Epithelial cell of esophagus (primary cell): ENCODE data around the gene NIN.
A peak's percentile ranks its signal among the peaks of the same experiment; 100 is the strongest.
"Not testable (repeated sequence)": the region's sequence is repeated elsewhere in the genome, so short reads cannot be mapped to it uniquely, and the experiment has no call there.

Experiments
- DNase-seq: peaks from one replicate; pipeline ENCODE4 v3.0.0; 2010; ENCODE audit warnings: low read depth
- H3K4me3 ChIP-seq: 2 replicates; pipeline ENCODE4 v1.5.1; 2011; ENCODE audit warnings: mild to moderate bottlenecking, low read length, control low read depth
- TF ChIP-seq, protein P1 (sequence below): IDR thresholded peaks from 2 replicates; pipeline ENCODE4 v1.5.1; 2011; ENCODE audit warnings: low read depth, mild to moderate bottlenecking, low read length, control low read depth, inconsistent platforms; ENCODE audit not compliant: insufficient read depth; ENCODE audit errors: missing control alignments

Gene NIN

GRCh38 chr14:50820786-50821509 is 10.0 kb downstream of the NIN start:
- H3K4me3 ChIP-seq = no peak overlapping the region
- TF ChIP-seq, protein P1, sequence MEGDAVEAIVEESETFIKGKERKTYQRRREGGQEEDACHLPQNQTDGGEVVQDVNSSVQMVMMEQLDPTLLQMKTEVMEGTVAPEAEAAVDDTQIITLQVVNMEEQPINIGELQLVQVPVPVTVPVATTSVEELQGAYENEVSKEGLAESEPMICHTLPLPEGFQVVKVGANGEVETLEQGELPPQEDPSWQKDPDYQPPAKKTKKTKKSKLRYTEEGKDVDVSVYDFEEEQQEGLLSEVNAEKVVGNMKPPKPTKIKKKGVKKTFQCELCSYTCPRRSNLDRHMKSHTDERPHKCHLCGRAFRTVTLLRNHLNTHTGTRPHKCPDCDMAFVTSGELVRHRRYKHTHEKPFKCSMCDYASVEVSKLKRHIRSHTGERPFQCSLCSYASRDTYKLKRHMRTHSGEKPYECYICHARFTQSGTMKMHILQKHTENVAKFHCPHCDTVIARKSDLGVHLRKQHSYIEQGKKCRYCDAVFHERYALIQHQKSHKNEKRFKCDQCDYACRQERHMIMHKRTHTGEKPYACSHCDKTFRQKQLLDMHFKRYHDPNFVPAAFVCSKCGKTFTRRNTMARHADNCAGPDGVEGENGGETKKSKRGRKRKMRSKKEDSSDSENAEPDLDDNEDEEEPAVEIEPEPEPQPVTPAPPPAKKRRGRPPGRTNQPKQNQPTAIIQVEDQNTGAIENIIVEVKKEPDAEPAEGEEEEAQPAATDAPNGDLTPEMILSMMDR = no peak
- peak; percentile 49 for DNase-seq

DNA sequence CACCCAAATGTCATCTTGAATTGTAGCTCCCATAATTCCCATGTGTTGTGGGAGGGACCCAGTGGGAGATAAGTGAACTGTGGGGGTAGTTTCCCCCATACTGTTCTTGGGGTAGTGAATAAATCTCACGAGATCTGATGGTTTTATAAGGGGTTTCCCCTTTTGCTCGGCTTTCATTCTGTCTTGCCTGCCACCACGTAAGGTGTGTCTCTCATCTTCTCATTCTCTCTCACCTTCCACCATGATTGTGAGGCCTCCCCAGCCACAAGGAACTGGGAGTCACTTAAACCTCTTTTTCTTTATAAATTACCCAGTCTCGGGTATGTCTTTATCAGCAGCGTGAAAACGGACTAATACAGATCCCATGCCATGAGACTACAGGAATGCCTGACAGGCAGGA is 11.7 kb downstream of the NIN start:
- DNase-seq = not testable (repeated sequence)

GRCh38 chr14:50816395-50817047 is 14.4 kb downstream of the NIN start:
- no peak overlapping the region for H3K4me3 ChIP-seq
- DNase-seq = no peak
- TF ChIP-seq, protein P1 = no peak

More for the DNA sequence above, 11.7 kb downstream of the NIN start:
- H3K4me3 ChIP-seq = not testable (repeated sequence)

GRCh38 chr14:50815526-50815925 is 15.4 kb downstream of the NIN start:
- DNase-seq, H3K4me3 ChIP-seq: not testable (repeated sequence)

GRCh38 chr14:50815058-50815457 is 15.9 kb downstream of the NIN start:
- DNase-seq, H3K4me3 ChIP-seq: not testable (repeated sequence)

DNA sequence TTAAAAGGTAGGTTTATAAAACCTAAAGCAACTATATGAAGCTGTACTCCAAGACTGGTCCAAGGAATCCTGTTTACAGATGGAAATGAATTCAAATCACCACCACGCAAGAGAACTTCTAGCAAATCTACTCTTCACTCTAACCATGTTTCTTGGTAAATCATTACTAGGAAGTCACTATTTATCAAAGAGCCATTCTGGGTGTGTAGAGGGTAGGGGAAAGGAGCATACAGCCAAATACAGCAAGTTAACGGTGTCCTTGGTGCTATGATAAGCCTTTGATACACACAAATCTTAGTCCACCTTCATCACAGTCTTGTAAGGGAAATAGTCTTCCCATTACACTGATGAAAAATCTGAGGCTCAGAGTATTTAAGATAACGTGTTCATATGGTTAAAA is 16.8 kb downstream of the NIN start:
- no peak overlapping the region for H3K4me3 ChIP-seq
- DNase-seq = no peak
- TF ChIP-seq, protein P1 = no peak

DNA sequence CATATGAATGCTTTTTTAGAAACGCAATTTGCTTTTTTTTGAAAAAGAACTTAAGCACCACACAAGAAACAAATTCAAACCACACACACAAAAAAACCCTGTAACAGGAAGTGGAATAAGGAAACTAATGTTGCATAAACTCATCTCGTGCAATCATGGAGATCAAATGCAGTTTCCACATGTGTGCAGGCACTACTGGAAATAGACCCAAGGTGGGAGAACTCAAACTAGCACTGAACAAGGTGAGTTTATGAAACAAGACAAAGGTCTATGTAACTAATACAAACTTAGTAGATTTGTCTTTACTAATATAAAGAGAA is 17.5 kb downstream of the NIN start:
- no peak overlapping the region for H3K4me3 ChIP-seq
- DNase-seq = no peak
- TF ChIP-seq, protein P1 = no peak

GRCh38 chr14:50812856-50813543 is 18.0 kb downstream of the NIN start:
- no peak overlapping the region for H3K4me3 ChIP-seq
- TF ChIP-seq, protein P1 = no peak
- no peak for DNase-seq
